DND-41 (cell line): ENCODE data around the gene HOXA13.

Experiments used
- CTCF ChIP-seq: IDR thresholded peaks from 2 replicates; pipeline ENCODE4 v1.5.1; 2012; ENCODE audit warnings: borderline replicate concordance, low read length, moderate library complexity, mild to moderate bottlenecking; ENCODE audit not compliant: poor library complexity, severe bottlenecking; ENCODE audit errors: extremely low read depth
- EZH2 ChIP-seq: IDR thresholded peaks from 3 replicates; pipeline ENCODE4 v1.6.1; 2012; ENCODE audit warnings: borderline replicate concordance, low read depth, mild to moderate bottlenecking, moderate library complexity, low read length, inconsistent platforms; ENCODE audit not compliant: severe bottlenecking

GRCh38 chr7:27194002-27194352, 5.9 kb downstream of the HOXA13 start:
- TF ChIP-seq CTCF (no peak), EZH2 (no peak)
